H7 (cell line): ENCODE results near the gene PSMB7. TPM values are rescaled to one million over a fixed set of nuclear protein-coding genes. Genes with fewer than 3 reads are reported as not detected.

Source experiments
- DNase-seq: peaks from one replicate; pipeline ENCODE4 v3.0.0; 2012
- H3K27me3 ChIP-seq: 2 replicates; pipeline ENCODE4 v1.6.0; 2011; ENCODE audit warnings: mild to moderate bottlenecking, low read length; ENCODE audit not compliant: control insufficient read depth, insufficient read depth
- H3K36me3 ChIP-seq: replicated peaks from 2 replicates; pipeline ENCODE4 v1.5.1; 2011; ENCODE audit warnings: low read length; ENCODE audit not compliant: control insufficient read depth, insufficient read depth
- H3K4me3 ChIP-seq: 2 replicates; pipeline ENCODE4 v1.5.1; 2011; ENCODE audit warnings: low read depth, mild to moderate bottlenecking, control low read depth, low read length, moderate library complexity; ENCODE audit not compliant: insufficient read depth
- total RNA-seq: library from RNA; depleted of rRNA; stranded (reverse); fragments of >200 nt; shearing (Covaris generic); gene quantifications from 2 replicates; pipeline ENCODE4 v1.2.3, GENCODE V29; 2014

The PSMB7 gene
- total RNA-seq, 1 experiment from 2014 or later: 231 TPM

- Histone ChIP-seq H3K4me3 (no peak overlapping the region), H3K36me3 (no peaks in the 10 kb centered on the region; the same call in none of the 2 replicates), H3K27me3 (no peaks in the 10 kb centered on the region)
- DNase-seq: no peak
These were observed 79.9 kb downstream of the PSMB7 start for GRCh38 chr9:124335320-124335707.

GRCh38 chr9:124334568-124335319, 80.5 kb downstream of the PSMB7 start:
- DNase-seq: peak; percentile 78
- Histone ChIP-seq H3K36me3 (peaks cover under 1% of the 10 kb centered on the region), H3K27me3 (no peaks in the 10 kb centered on the region), H3K4me3 (no peak overlapping the region)

- Histone ChIP-seq H3K27me3 (no peaks in the 10 kb centered on the region), H3K4me3 (no peak overlapping the region), H3K36me3 (peaks cover 2% of the 10 kb centered on the region)
- DNase-seq: peak; percentile 51
These were observed 82.1 kb downstream of the PSMB7 start for GRCh38 chr9:124333203-124333579.

- H3K4me3 ChIP-seq: no peak overlapping the region
- no peaks in the 10 kb centered on the region for H3K27me3 ChIP-seq
- peaks cover 2% of the 10 kb centered on the region for H3K36me3 ChIP-seq
- DNase-seq: peak; percentile 75
These were observed 82.7 kb downstream of the PSMB7 start for GRCh38 chr9:124332361-124333202.

- Histone ChIP-seq H3K27me3 (no peaks in the 10 kb centered on the region), H3K4me3 (no peak overlapping the region), H3K36me3 (peaks cover 5% of the 10 kb centered on the region)
- DNase-seq: peak; percentile 54
These were observed 83.7 kb downstream of the PSMB7 start for GRCh38 chr9:124331580-124331979.

- no peak for DNase-seq
- peaks cover 5% of the 10 kb centered on the region for H3K36me3 ChIP-seq
- H3K27me3 ChIP-seq: no peaks in the 10 kb centered on the region
- no peak overlapping the region for H3K4me3 ChIP-seq
These were observed 85.1 kb downstream of the PSMB7 start for GRCh38 chr9:124330011-124330697.

GRCh38 chr9:124329206-124329792, 85.9 kb downstream of the PSMB7 start:
- H3K27me3 ChIP-seq: no peaks in the 10 kb centered on the region
- DNase-seq: no peak
- peaks cover 5% of the 10 kb centered on the region for H3K36me3 ChIP-seq
- H3K4me3 ChIP-seq: no peak overlapping the region

GRCh38 chr9:124328285-124328684, 87.0 kb downstream of the PSMB7 start:
- no peak for DNase-seq
- no peak overlapping the region for H3K4me3 ChIP-seq
- H3K36me3 ChIP-seq: peaks cover 5% of the 10 kb centered on the region
- no peaks in the 10 kb centered on the region for H3K27me3 ChIP-seq

GRCh38 chr9:124327491-124327890, 87.8 kb downstream of the PSMB7 start:
- Histone ChIP-seq H3K4me3 (no peak overlapping the region), H3K36me3 (peaks cover 5% of the 10 kb centered on the region), H3K27me3 (no peaks in the 10 kb centered on the region)
- DNase-seq: no peak

GRCh38 chr9:124326378-124326777, 88.9 kb downstream of the PSMB7 start:
- peaks cover 5% of the 10 kb centered on the region for H3K36me3 ChIP-seq
- DNase-seq: no peak
- no peak overlapping the region for H3K4me3 ChIP-seq
- no peaks in the 10 kb centered on the region for H3K27me3 ChIP-seq

- DNase-seq: no peak
- H3K27me3 ChIP-seq: no peaks in the 10 kb centered on the region
- H3K4me3 ChIP-seq: no peak overlapping the region
- H3K36me3 ChIP-seq: peaks cover 5% of the 10 kb centered on the region
These were observed 89.4 kb downstream of the PSMB7 start for GRCh38 chr9:124325816-124326215.

- no peak overlapping the region for H3K4me3 ChIP-seq
These were observed 91.3 kb downstream of the PSMB7 start for GRCh38 chr9:124323904-124324303.

GRCh38 chr9:124322618-124323432, 92.4 kb downstream of the PSMB7 start:
- Histone ChIP-seq H3K27me3 (no peaks in the 10 kb centered on the region), H3K36me3 (peaks cover 3% of the 10 kb centered on the region), H3K4me3 (no peak overlapping the region)
- no peak for DNase-seq

More at GRCh38 chr9:124323904-124324303, 91.3 kb downstream of the PSMB7 start:
- no peak for DNase-seq
- peaks cover 3% of the 10 kb centered on the region for H3K36me3 ChIP-seq
- H3K27me3 ChIP-seq: no peaks in the 10 kb centered on the region

GRCh38 chr9:124321935-124322334, 93.3 kb downstream of the PSMB7 start:
- no peak for DNase-seq
- Histone ChIP-seq H3K27me3 (no peaks in the 10 kb centered on the region), H3K36me3 (peaks cover 2% of the 10 kb centered on the region), H3K4me3 (no peak overlapping the region)
